IMR-90 (cell line): ENCODE measurements around the gene ANKRD52. TPM values are rescaled to one million over a fixed set of nuclear protein-coding genes. Genes with fewer than 3 reads are reported as not detected.
A peak's percentile ranks its signal among the peaks of the same experiment; 100 is the strongest.

Experiments used
- CHD1 ChIP-seq: IDR thresholded peaks from 2 replicates; pipeline ENCODE4 v1.6.1; 2012; ENCODE audit warnings: low read depth, low read length, improper control_type of control experiment
- MAZ ChIP-seq: IDR thresholded peaks from 2 replicates; pipeline ENCODE4 v1.6.1; 2012; ENCODE audit warnings: low read depth, mild to moderate bottlenecking, low read length, improper control_type of control experiment, moderate library complexity, borderline replicate concordance
- POLR2A ChIP-seq: IDR thresholded peaks from 2 replicates; pipeline ENCODE4 v1.6.1; 2012; ENCODE audit warnings: mild to moderate bottlenecking, low read depth, low read length
- polyA plus RNA-seq, 3 experiments: library from polyadenylated mRNA; depleted of rRNA; stranded (reverse); fragments of >200 nt; gene quantifications; 2 replicates each; pipeline ENCODE4 v1.2.3, GENCODE V29; 2012; ENCODE audit warnings: low replicate concordance in 1 of 3
- total RNA-seq: library from RNA; depleted of rRNA; stranded (reverse); fragments of >200 nt; gene quantifications from 2 replicates; pipeline ENCODE4 v1.2.3, GENCODE V29; 2012
- TF ChIP-seq, protein P1 (sequence below): fragments of 150-350 bp; IDR thresholded peaks from 2 replicates; pipeline ENCODE4 v1.6.1; 2016; ENCODE audit warnings: low read depth, mild to moderate bottlenecking, low read length, moderate library complexity, borderline replicate concordance

Gene ANKRD52
- total and polyA plus RNA-seq, 2 of the 4 experiments (the other 2 are of a cell fraction), result 15.4 to 35.9 TPM

DNA sequence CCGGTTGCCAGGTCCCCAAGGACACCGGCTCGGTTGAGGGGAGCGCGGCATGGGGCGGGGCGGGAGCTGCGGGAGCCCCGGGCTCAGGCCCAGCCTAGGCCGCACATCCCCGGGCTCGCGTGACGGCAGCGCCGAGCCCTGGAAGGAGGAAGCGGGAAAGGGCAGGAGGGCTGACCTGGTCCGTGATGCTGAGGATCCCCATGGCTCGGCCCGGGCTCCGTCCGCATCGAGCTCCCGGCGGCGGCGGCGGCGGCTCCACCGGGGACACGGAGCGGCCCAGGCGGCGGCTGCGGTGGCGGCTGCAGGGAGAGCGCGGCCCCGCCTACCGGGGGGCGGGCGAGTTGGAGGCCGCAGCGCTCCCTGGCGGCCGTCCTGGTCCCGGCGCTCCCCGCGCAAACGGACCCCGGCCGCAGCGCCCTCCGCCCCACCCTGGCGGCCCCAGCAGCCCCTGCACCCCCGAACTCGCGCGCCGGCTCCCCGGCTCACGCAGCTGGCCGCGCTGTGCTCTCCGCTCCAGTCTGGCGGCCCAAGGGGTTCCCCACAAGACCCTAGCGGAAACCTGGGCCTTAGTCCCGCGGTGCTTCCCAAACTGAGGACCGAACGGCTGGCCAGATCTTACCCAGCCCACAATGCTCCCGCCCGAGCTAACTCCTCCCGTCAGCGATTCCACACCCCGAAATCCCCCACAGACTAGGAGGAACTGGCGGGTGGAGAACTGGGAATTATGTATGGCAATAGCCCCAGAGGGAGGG, at the start of gene ANKRD52 (continued):
- TF ChIP-seq, protein P1, sequence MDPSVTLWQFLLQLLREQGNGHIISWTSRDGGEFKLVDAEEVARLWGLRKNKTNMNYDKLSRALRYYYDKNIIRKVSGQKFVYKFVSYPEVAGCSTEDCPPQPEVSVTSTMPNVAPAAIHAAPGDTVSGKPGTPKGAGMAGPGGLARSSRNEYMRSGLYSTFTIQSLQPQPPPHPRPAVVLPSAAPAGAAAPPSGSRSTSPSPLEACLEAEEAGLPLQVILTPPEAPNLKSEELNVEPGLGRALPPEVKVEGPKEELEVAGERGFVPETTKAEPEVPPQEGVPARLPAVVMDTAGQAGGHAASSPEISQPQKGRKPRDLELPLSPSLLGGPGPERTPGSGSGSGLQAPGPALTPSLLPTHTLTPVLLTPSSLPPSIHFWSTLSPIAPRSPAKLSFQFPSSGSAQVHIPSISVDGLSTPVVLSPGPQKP, result no peak
- no peak for TF ChIP-seq POLR2A
- no peak for TF ChIP-seq CHD1
- TF ChIP-seq MAZ, result peak; percentile 89; the same call in 1 of the 2 replicates
